C4-2B (cell line): ENCODE data around the gene AP1S1.

Experiments used
- ZFX ChIP-seq: fragments of 450-650 bp; IDR thresholded peaks from 2 replicates; pipeline ENCODE4 v1.6.1; 2017
- TF ChIP-seq, protein P1 (sequence below): fragments of 450-650 bp; conservative IDR thresholded peaks from 2 replicates; pipeline ENCODE4 v1.5.1; 2017; ENCODE audit warnings: mild to moderate bottlenecking

- TF ChIP-seq, protein P1, sequence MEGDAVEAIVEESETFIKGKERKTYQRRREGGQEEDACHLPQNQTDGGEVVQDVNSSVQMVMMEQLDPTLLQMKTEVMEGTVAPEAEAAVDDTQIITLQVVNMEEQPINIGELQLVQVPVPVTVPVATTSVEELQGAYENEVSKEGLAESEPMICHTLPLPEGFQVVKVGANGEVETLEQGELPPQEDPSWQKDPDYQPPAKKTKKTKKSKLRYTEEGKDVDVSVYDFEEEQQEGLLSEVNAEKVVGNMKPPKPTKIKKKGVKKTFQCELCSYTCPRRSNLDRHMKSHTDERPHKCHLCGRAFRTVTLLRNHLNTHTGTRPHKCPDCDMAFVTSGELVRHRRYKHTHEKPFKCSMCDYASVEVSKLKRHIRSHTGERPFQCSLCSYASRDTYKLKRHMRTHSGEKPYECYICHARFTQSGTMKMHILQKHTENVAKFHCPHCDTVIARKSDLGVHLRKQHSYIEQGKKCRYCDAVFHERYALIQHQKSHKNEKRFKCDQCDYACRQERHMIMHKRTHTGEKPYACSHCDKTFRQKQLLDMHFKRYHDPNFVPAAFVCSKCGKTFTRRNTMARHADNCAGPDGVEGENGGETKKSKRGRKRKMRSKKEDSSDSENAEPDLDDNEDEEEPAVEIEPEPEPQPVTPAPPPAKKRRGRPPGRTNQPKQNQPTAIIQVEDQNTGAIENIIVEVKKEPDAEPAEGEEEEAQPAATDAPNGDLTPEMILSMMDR, result no peak
- TF ChIP-seq ZFX, result no peak
Observed at GRCh38 chr7:101186844-101187428, 32.7 kb downstream of the AP1S1 start.
